Spleen (tissue), 11 donors: ENCODE measurements around the gene LSM11. TPM values are rescaled to one million over a fixed set of nuclear protein-coding genes. Genes with fewer than 3 reads are reported as not detected.
A peak's percentile ranks its signal among the peaks of the same experiment; 100 is the strongest.

ENCODE experiments used
- DNase-seq: peaks from one replicate; pipeline ENCODE4 v3.0.0-alpha.2; 2020
- H3K27ac ChIP-seq, 8 donors: fragments of 200-600 bp; sonication (generic) in 7 of 8; 1 replicate in 4 of 8; 2 replicates in 4 of 8; pipeline versions ENCODE4 v1.5.0 to v1.8.0; 2016 to 2021; ENCODE audit warnings: inconsistent platforms in 4 of 8, mild to moderate bottlenecking in 4 of 8, moderate library complexity in 1 of 8
- H3K27me3 ChIP-seq, 7 donors: fragments of 200-600 bp; sonication (generic) in 6 of 7; replicated peaks in 1 of 7; 1 replicate in 4 of 7; 2 replicates in 3 of 7; pipeline versions ENCODE4 v1.5.0 to v1.8.0; 2016 to 2021; ENCODE audit warnings: inconsistent platforms in 3 of 7, mild to moderate bottlenecking in 1 of 7
- H3K36me3 ChIP-seq, 6 donors: fragments of 200-600 bp; sonication (generic) in 5 of 6; 1 replicate in 4 of 6; 2 replicates in 2 of 6; pipeline versions ENCODE4 v1.5.0 to v1.8.0; 2016 to 2021; ENCODE audit warnings: inconsistent platforms in 2 of 6
- H3K4me1 ChIP-seq, 6 donors: fragments of 200-600 bp; sonication (generic) in 5 of 6; 1 replicate in 3 of 6; 2 replicates in 3 of 6; pipeline versions ENCODE4 v1.5.0 to v1.8.0; 2016 to 2021; ENCODE audit warnings: inconsistent platforms in 3 of 6
- H3K4me3 ChIP-seq, 8 donors: fragments of 200-600 bp; sonication (generic) in 7 of 8; 1 replicate in 4 of 8; 2 replicates in 4 of 8; pipeline versions ENCODE4 v1.5.0 to v1.8.0; 2016 to 2021; ENCODE audit warnings: inconsistent platforms in 4 of 8, mild to moderate bottlenecking in 4 of 8, moderate library complexity in 2 of 8
- H3K9me3 ChIP-seq, 8 donors: fragments of 200-600 bp; sonication (generic) in 7 of 8; 1 replicate in 4 of 8; 2 replicates in 4 of 8; pipeline versions ENCODE4 v1.5.0 to v1.8.0; 2016 to 2021; ENCODE audit warnings: inconsistent platforms in 4 of 8
- POLR2A ChIP-seq, 3 donors: fragments of 450-650 bp; IDR thresholded peaks; one replicate each; pipeline ENCODE4 v1.5.1; 2017; ENCODE audit warnings: antibody characterized with exemption in 3 of 3, mild to moderate bottlenecking in 1 of 3
- POLR2AphosphoS5 ChIP-seq, 3 donors: sonication (generic); formaldehyde crosslinking; IDR thresholded peaks; one replicate each; pipeline ENCODE4 v1.5.1; 2017; ENCODE audit warnings: antibody characterized with exemption in 3 of 3
- WGBS, 5 donors: extraction: QIAGEN DNeasy Blood & Tissue Kit in 3 of 5; methylation state at CpG; one replicate each; pipeline versions ENCODE4 v1.1.5 to v1.1.7; 2013 to 2018; 5-methylcytosine and 5-hydroxymethylcytosine counted together
- intact Hi-C: fragments of 100-400 bp; cut with DNase I; formaldehyde crosslinking; loops from one replicate; pipeline ENCODE4 v1.15.0; 2023; ENCODE audit warnings: low total_unique reads
- polyA plus RNA-seq, 3 donors: library from polyadenylated mRNA; stranded (reverse); fragments of 200-250 nt; gene quantifications; one replicate each; pipeline ENCODE4 v1.2.1, GENCODE V29; 2013
- total RNA-seq, 7 donors: library from RNA; depleted of rRNA in 3 of 7; stranded (reverse); fragments of >200 nt in 3 of 7; fragmentation: NEBNext Ultra II Directional in 4 of 7; extraction: Animal tissue kit (Norgen Biotek cat#: 25700) in 4 of 7; gene quantifications; one replicate each; pipeline versions ENCODE4 v1.1.0 to v1.2.1, GENCODE V29; 2016 to 2021
- TF ChIP-seq, protein P1 (sequence below), 11 experiments: fragments of 200-600 bp in 7 of 11; fragments of 450-650 bp in 4 of 11; sonication (generic) in 4 of 11; IDR thresholded peaks in 8 of 11; conservative IDR thresholded peaks in 3 of 11; 1 replicate in 7 of 11; 2 replicates in 4 of 11; pipeline versions ENCODE4 v1.4.0 to v1.8.0; 2016 to 2021; ENCODE audit warnings: antibody characterized with exemption in 11 of 11, inconsistent platforms in 4 of 11, mild to moderate bottlenecking in 1 of 11
- donor health status: healthy with polysubstance abuse.
- donor health status: DM: no; HTN: no; CAD: no; lungs with moderate emphysema.
- donor health status: DM: no; HTN: no; CAD: no.
- donor health status: Bipolar disorder and iron deficiency.
- donor health status: healthy.
- donor health status: DM: no; HTN: no; CAD: no.
- donor health status: DM: yes; HTN: yes; CAD: no.

The LSM11 gene
- total and polyA plus RNA-seq, 10 donors, result 1.2 to 4.6 (median 3.2) TPM

DNA sequence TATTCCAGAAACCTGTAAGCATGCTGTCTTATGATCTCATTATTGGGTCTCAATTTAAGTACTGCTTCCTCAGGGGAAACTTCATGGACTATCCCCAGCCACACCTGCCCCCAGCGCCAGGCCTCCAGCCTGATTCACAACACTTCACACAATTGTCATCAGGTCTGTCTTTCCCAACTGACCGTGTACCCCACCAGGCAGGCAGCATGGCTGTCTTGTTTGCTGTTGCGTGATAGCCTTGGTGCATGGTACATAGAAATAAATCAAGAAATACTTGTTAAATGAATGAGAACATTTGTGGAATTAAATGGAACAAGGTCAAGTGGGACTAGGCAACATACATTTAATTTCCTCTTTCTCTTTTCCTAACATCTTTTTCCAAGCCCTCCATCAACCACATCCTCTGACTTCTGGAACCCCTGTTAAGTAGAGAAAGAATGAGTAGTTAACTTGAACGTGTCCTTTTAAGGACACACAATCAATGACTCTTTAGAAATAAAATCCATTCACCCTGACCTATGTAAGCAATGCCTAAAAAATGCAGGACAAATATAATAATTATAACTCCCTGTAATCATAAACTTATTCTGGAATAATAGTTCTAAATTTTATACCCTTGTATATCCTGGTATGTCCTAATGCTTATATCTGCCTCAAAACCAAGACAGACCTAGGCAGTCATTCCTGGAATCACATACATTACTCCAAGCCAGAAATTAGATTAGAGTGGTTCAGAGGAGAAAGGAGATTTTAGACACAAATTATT lies 29.5 kb upstream of the LSM11 start:
- no peaks in the 10 kb centered on the region for H3K9me3 ChIP-seq
- H3K36me3 ChIP-seq, result no peaks in the 10 kb centered on the region
- H3K27ac ChIP-seq, result no peak overlapping the region
- intact Hi-C loops, result loop anchor here (10.0 kb wide), 1 partner anchor 369 kb away; a partner anchor contains a TSS
- WGBS, 5 donors, result 71 to 86% (median 84%) methylated on average over 4 of the region's 4 CpGs
- TF ChIP-seq POLR2A (IDR thresholded peaks at IDR 0.05) (no peak), POLR2AphosphoS5 (IDR thresholded peaks at IDR 0.05) (no peak)
- TF ChIP-seq, protein P1, sequence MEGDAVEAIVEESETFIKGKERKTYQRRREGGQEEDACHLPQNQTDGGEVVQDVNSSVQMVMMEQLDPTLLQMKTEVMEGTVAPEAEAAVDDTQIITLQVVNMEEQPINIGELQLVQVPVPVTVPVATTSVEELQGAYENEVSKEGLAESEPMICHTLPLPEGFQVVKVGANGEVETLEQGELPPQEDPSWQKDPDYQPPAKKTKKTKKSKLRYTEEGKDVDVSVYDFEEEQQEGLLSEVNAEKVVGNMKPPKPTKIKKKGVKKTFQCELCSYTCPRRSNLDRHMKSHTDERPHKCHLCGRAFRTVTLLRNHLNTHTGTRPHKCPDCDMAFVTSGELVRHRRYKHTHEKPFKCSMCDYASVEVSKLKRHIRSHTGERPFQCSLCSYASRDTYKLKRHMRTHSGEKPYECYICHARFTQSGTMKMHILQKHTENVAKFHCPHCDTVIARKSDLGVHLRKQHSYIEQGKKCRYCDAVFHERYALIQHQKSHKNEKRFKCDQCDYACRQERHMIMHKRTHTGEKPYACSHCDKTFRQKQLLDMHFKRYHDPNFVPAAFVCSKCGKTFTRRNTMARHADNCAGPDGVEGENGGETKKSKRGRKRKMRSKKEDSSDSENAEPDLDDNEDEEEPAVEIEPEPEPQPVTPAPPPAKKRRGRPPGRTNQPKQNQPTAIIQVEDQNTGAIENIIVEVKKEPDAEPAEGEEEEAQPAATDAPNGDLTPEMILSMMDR (IDR thresholded peaks at IDR 0.05 in 8 of 11, conservative IDR thresholded peaks at IDR 0.05 in 3 of 11), result no peak
- H3K27me3 ChIP-seq, result no peaks in the 10 kb centered on the region
- H3K4me1 ChIP-seq, result peaks cover 0 to 21% (median 12%) of the 10 kb centered on the region in 6 donors
- H3K4me3 ChIP-seq, result no peak overlapping the region
- DNase-seq, result no peak

DNA sequence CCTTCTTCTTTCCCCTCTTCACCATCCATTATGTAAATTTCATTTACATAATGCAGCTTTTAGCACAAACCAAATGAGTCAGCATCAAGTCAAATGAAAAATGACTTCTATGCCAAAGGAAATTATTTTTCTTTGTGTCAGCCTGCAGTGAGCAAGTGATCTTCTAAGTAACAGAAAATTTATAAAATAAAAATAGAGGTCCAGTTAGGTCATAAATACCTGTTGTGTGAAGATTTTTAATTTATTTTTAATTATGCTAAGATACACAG lies 29.0 kb upstream of the LSM11 start:
- TF ChIP-seq, protein P1 (IDR thresholded peaks at IDR 0.05 in 8 of 11, conservative IDR thresholded peaks at IDR 0.05 in 3 of 11), result no peak
- TF ChIP-seq POLR2AphosphoS5 (IDR thresholded peaks at IDR 0.05), result no peak
- no peak for TF ChIP-seq POLR2A (IDR thresholded peaks at IDR 0.05)
- Histone ChIP-seq H3K4me3 (no peak overlapping the region), H3K27ac (no peak overlapping the region), H3K4me1 (peaks cover 0 to 24% (median 12%) of the 10 kb centered on the region in 6 donors), H3K36me3 (no peaks in the 10 kb centered on the region), H3K9me3 (no peaks in the 10 kb centered on the region), H3K27me3 (no peaks in the 10 kb centered on the region)
- DNase-seq, result no peak
- intact Hi-C loops, result loop anchor here (10.0 kb wide), 1 partner anchor 370 kb away; a partner anchor contains a TSS

DNA sequence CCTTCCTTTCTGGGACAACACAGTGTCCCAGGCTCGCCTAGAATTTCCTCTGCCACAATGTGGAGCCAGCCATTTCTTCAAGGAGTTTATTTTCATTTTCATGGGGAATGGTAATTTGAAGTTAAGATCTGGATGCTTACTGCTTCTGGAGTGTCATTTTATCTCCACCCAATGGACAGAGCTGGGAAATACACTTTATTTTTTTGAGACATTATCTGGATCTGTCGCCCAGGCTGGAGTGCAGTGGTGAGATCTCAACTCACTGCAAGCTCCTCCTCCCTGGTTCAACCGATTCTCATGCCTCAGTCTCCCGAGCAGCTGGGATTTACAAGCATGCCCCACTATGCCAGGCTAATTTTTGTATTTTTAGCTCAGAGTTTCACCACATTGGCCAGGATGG lies 25.0 kb upstream of the LSM11 start:
- Histone ChIP-seq H3K27me3 (no peaks in the 10 kb centered on the region), H3K4me1 (peaks cover 0 to 24% (median 12%) of the 10 kb centered on the region in 6 donors), H3K4me3 (no peak overlapping the region), H3K36me3 (no peaks in the 10 kb centered on the region), H3K9me3 (no peaks in the 10 kb centered on the region), H3K27ac (peak overlapping the region in 2 of 8 donors; percentile 9 to 33)
- whole genome bisulfite sequencing, 5 donors, result 1 to 7% (median 4%) methylated on average over 4 of the region's 4 CpGs
- intact Hi-C loops, result loop anchor here (5.0 to 10.0 kb wide), 3 partner anchors 46 to 374 kb away; partner anchors contain the start of gene C5orf52
- no peak for DNase-seq
- TF ChIP-seq POLR2AphosphoS5 (IDR thresholded peaks at IDR 0.05) (no peak), POLR2A (IDR thresholded peaks at IDR 0.05) (no peak)
- TF ChIP-seq, protein P1 (IDR thresholded peaks at IDR 0.05 in 8 of 11, conservative IDR thresholded peaks at IDR 0.05 in 3 of 11), result peak; percentile 25 to 85 (median 61)

- 85 to 95% (median 88%) methylated on average over 2 of the region's 2 CpGs for WGBS, 5 donors
- intact Hi-C loops, result loop anchor here (5.0 to 10.0 kb wide), 3 partner anchors 47 to 374 kb away; partner anchors contain the start of gene C5orf52
- H3K27me3 ChIP-seq, result no peaks in the 10 kb centered on the region
- H3K27ac ChIP-seq, result no peak overlapping the region
- no peaks in the 10 kb centered on the region for H3K36me3 ChIP-seq
- TF ChIP-seq, protein P1 (IDR thresholded peaks at IDR 0.05 in 8 of 11, conservative IDR thresholded peaks at IDR 0.05 in 3 of 11), result no peak
- TF ChIP-seq POLR2A (IDR thresholded peaks at IDR 0.05) (no peak), POLR2AphosphoS5 (IDR thresholded peaks at IDR 0.05) (no peak)
- H3K4me1 ChIP-seq, result peaks cover 0 to 24% (median 12%) of the 10 kb centered on the region in 6 donors
- no peaks in the 10 kb centered on the region for H3K9me3 ChIP-seq
- DNase-seq, result no peak
- H3K4me3 ChIP-seq, result no peak overlapping the region
These were observed 24.3 kb upstream of the LSM11 start for GRCh38 chr5:157719245-157719644.
